ENCODE measurements around the gene DCC.

The DCC gene

GRCh38 chr18:52715991-52716390 is 376.0 kb downstream of the DCC start:
- DNase-seq, result no peak

- DNase-seq, result no peak
These were observed 377.0 kb downstream of the DCC start for GRCh38 chr18:52716973-52717372.

- no peak for DNase-seq
These were observed 382.9 kb downstream of the DCC start for GRCh38 chr18:52722904-52723303.

- DNase-seq, result no peak
These were observed 383.6 kb downstream of the DCC start for GRCh38 chr18:52723550-52723970.

- no peak for DNase-seq
These were observed 391.1 kb downstream of the DCC start for GRCh38 chr18:52730972-52731619.

- DNase-seq, result no peak
These were observed 398.9 kb downstream of the DCC start for GRCh38 chr18:52738946-52739345.

GRCh38 chr18:52746986-52747385 is 407.0 kb downstream of the DCC start:
- no peak for DNase-seq

- DNase-seq, result no peak
These were observed 407.9 kb downstream of the DCC start for GRCh38 chr18:52747869-52748268.

- no peak for DNase-seq
These were observed 408.3 kb downstream of the DCC start for GRCh38 chr18:52748343-52748742.

- no peak for DNase-seq
These were observed 409.5 kb downstream of the DCC start for GRCh38 chr18:52749542-52749941.

GRCh38 chr18:52750995-52751394 is 411.0 kb downstream of the DCC start:
- no peak for DNase-seq

- DNase-seq, result no peak
These were observed 424.3 kb downstream of the DCC start for GRCh38 chr18:52764316-52764715.

GRCh38 chr18:52766002-52766545 is 426.1 kb downstream of the DCC start:
- no peak for DNase-seq

- no peak for DNase-seq
These were observed 441.1 kb downstream of the DCC start for GRCh38 chr18:52781113-52781512.

- no peak for DNase-seq
These were observed 451.3 kb downstream of the DCC start for GRCh38 chr18:52791321-52791720.

- DNase-seq, result no peak
These were observed 472.8 kb downstream of the DCC start for GRCh38 chr18:52812834-52813233.

- no peak for DNase-seq
These were observed 473.8 kb downstream of the DCC start for GRCh38 chr18:52813635-52814416.

- no peak for DNase-seq
These were observed 475.7 kb downstream of the DCC start for GRCh38 chr18:52815651-52816050.

GRCh38 chr18:52816121-52816520 is 476.1 kb downstream of the DCC start:
- no peak for DNase-seq

- no peak for DNase-seq
These were observed 482.2 kb downstream of the DCC start for GRCh38 chr18:52822160-52822559.

- no peak for DNase-seq
These were observed 484.1 kb downstream of the DCC start for GRCh38 chr18:52824126-52824525.

- DNase-seq, result no peak
These were observed 487.0 kb downstream of the DCC start for GRCh38 chr18:52826994-52827393.

GRCh38 chr18:52829320-52829719 is 489.3 kb downstream of the DCC start:
- no peak for DNase-seq

GRCh38 chr18:52829876-52830405 is 489.9 kb downstream of the DCC start:
- DNase-seq, result no peak
